Thyroid gland (tissue), 4 donors: ENCODE data around the gene CD276. TPM values are rescaled to one million over a fixed set of nuclear protein-coding genes. Genes with fewer than 3 reads are reported as not detected.

Source experiments
- DNase-seq, 2 donors: peaks; one replicate each; pipeline ENCODE4 v3.0.0-alpha.2; 2019
- H3K27ac ChIP-seq, 3 donors: fragments of 200-600 bp; sonication (generic); 1 replicate in 2 of 3; 2 replicates in 1 of 3; pipeline ENCODE4 v1.5.1; 2016 to 2019; ENCODE audit warnings: mild to moderate bottlenecking in 1 of 3, moderate library complexity in 1 of 3
- H3K27me3 ChIP-seq: fragments of 200-600 bp; sonication (generic); one replicate; pipeline ENCODE4 v1.5.1; 2019
- H3K36me3 ChIP-seq, 2 donors: fragments of 200-600 bp; sonication (generic); one replicate each; pipeline ENCODE4 v1.5.1; 2016 to 2019
- H3K4me1 ChIP-seq, 2 donors: fragments of 200-600 bp; sonication (generic); one replicate each; pipeline ENCODE4 v1.5.1; 2017 to 2019
- H3K4me3 ChIP-seq, 3 donors: fragments of 200-600 bp; sonication (generic); replicated peaks in 1 of 3; 1 replicate in 2 of 3; 2 replicates in 1 of 3; pipeline ENCODE4 v1.5.1; 2016; ENCODE audit warnings: mild to moderate bottlenecking in 1 of 3
- H3K9me3 ChIP-seq: fragments of 200-600 bp; sonication (generic); one replicate; pipeline ENCODE4 v1.5.1; 2017
- CTCF ChIP-seq, 6 experiments: fragments of 200-600 bp in 3 of 6; fragments of 450-650 bp in 3 of 6; sonication (generic) in 3 of 6; IDR thresholded peaks; one replicate each; pipeline ENCODE4 v1.5.1; 2016 to 2019; ENCODE audit warnings: antibody characterized with exemption in 6 of 6, mild to moderate bottlenecking in 2 of 6, inconsistent platforms in 1 of 6, moderate library complexity in 1 of 6
- POLR2A ChIP-seq, 2 donors: fragments of 450-650 bp; IDR thresholded peaks; one replicate each; pipeline ENCODE4 v1.6.1; 2017; ENCODE audit warnings: antibody characterized with exemption in 2 of 2, mild to moderate bottlenecking in 2 of 2, moderate library complexity in 1 of 2
- WGBS, 2 donors: methylation state at CpG; one replicate each; pipeline ENCODE4 v1.1.5; 2017; 5-methylcytosine and 5-hydroxymethylcytosine counted together
- intact Hi-C: fragments of 100-400 bp; cut with DNase I; formaldehyde crosslinking; loops from one replicate; pipeline ENCODE4 v1.15.1; 2023
- total RNA-seq, 4 donors: library from RNA; depleted of rRNA; stranded (reverse); fragments of >200 nt; gene quantifications; one replicate each; pipeline ENCODE4 v1.2.3, GENCODE V29; 2016

Gene CD276
- total RNA-seq, 4 donors from 2014 or later: 22.6 to 39.5 (median 28.9) TPM

DNA sequence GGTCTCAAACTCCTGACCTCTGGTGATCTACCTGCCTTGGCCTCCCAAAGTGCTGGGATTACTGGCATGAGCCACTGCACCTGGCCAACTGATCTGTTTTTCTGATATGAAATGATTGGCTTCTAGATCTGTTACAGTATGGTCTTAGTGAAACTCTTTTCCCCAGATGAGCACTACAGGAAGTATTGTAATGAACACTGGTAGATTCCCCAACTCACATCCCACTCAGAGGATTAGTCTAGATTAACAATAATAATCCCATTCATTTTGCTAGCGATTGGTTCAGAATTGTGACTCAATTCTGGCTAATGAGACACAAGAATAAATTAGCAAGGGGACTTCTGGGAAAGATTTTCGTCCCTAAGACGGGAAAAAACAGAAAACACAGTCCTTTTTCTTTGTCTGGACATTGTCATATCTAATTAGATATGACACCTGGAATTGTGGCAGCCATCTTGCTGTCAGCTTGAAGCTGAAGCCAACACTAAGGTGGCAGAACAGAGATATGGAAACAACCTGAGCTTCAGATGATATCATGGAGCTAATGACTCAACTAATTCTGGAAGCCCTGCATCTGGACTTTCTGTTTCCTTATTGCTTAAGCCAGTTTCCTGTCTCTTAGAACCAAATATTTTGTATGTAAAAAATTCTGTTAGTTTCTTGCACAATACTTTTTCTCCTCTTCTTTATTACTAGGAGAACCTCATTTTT, 33.6 kb upstream of the CD276 start:
- H3K27ac ChIP-seq: no peak overlapping the region
- no peaks in the 10 kb centered on the region for H3K4me1 ChIP-seq
- no peaks in the 10 kb centered on the region for H3K36me3 ChIP-seq
- TF ChIP-seq POLR2A (IDR thresholded peaks at IDR 0.05): no peak
- TF ChIP-seq CTCF (IDR thresholded peaks at IDR 0.05): no peak
- H3K27me3 ChIP-seq: no peaks in the 10 kb centered on the region
- no peak for DNase-seq
- WGBS, 2 donors: 57 to 85% methylated on average over 3 of the region's 3 CpGs
- intact Hi-C loops: no loop called here
- no peaks in the 10 kb centered on the region for H3K9me3 ChIP-seq
- no peak overlapping the region for H3K4me3 ChIP-seq

GRCh38 chr15:73654659-73655058, 29.5 kb upstream of the CD276 start:
- TF ChIP-seq CTCF (IDR thresholded peaks at IDR 0.05) (no peak), POLR2A (IDR thresholded peaks at IDR 0.05) (no peak)
- 82% methylated on average over 3 of the region's 3 CpGs for WGBS, 2 donors
- Histone ChIP-seq H3K27me3 (no peaks in the 10 kb centered on the region), H3K36me3 (no peaks in the 10 kb centered on the region), H3K27ac (no peak overlapping the region), H3K4me1 (no peaks in the 10 kb centered on the region), H3K9me3 (no peaks in the 10 kb centered on the region), H3K4me3 (no peak overlapping the region)
- intact Hi-C loops: no loop called here
- DNase-seq: no peak

GRCh38 chr15:73655724-73656123, 28.5 kb upstream of the CD276 start:
- H3K27ac ChIP-seq: no peak overlapping the region
- WGBS, 2 donors: 78 to 80% methylated on average over 2 of the region's 2 CpGs
- intact Hi-C loops: no loop called here
- no peaks in the 10 kb centered on the region for H3K4me1 ChIP-seq
- H3K27me3 ChIP-seq: no peaks in the 10 kb centered on the region
- H3K4me3 ChIP-seq: no peak overlapping the region
- no peak for TF ChIP-seq POLR2A (IDR thresholded peaks at IDR 0.05)
- no peak for TF ChIP-seq CTCF (IDR thresholded peaks at IDR 0.05)
- H3K9me3 ChIP-seq: no peaks in the 10 kb centered on the region
- no peak for DNase-seq
- no peaks in the 10 kb centered on the region for H3K36me3 ChIP-seq

DNA sequence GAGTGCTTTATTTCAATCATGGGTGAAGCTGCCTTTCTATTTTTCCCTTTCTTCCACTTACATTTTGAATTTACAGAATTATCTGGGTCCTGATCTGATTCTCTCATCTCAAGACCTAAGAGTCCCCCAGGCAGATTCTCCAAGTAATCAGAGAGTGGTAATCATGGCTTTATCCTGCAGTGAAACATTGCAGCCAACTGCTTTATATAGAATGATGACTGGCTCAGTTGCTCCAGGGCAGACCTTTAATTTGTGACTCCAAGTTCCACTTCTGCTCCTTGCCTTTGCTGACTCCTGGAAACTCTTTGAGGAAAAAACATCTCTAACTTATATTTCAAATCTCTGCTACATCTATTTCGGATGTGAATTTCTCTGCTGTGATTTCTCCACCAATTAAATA, 25.5 kb upstream of the CD276 start:
- TF ChIP-seq POLR2A (IDR thresholded peaks at IDR 0.05) (no peak), CTCF (IDR thresholded peaks at IDR 0.05) (no peak)
- DNase-seq: no peak
- Histone ChIP-seq H3K4me1 (no peaks in the 10 kb centered on the region), H3K9me3 (no peaks in the 10 kb centered on the region), H3K4me3 (no peak overlapping the region), H3K27ac (no peak overlapping the region), H3K36me3 (no peaks in the 10 kb centered on the region), H3K27me3 (no peaks in the 10 kb centered on the region)
- WGBS, 2 donors: 82 to 88% methylated on average over 1 of the region's 1 CpG
- intact Hi-C loops: no loop called here

- Histone ChIP-seq H3K4me1 (no peaks in the 10 kb centered on the region), H3K9me3 (no peaks in the 10 kb centered on the region), H3K4me3 (no peak overlapping the region), H3K27ac (no peak overlapping the region), H3K27me3 (no peaks in the 10 kb centered on the region), H3K36me3 (no peaks in the 10 kb centered on the region)
- TF ChIP-seq CTCF (IDR thresholded peaks at IDR 0.05) (no peak), POLR2A (IDR thresholded peaks at IDR 0.05) (no peak)
- intact Hi-C loops: no loop called here
- no peak for DNase-seq
Observed at GRCh38 chr15:73660455-73660854, 23.7 kb upstream of the CD276 start.
